Vagina (tissue), 2 donors: ENCODE data around the gene TBXA2R. TPM values are rescaled to one million over a fixed set of nuclear protein-coding genes. Genes with fewer than 3 reads are reported as not detected.
"Not testable (repeated sequence)": the region's sequence is repeated elsewhere in the genome, so short reads cannot be mapped to it uniquely, and the experiment has no call there.

Experiments used
- DNase-seq, 2 donors: peaks; one replicate each; pipeline ENCODE4 v3.0.0-alpha.2; 2017; ENCODE audit errors: extremely low spot score in 2 of 2
- H3K27ac ChIP-seq: fragments of 200-600 bp; sonication (generic); one replicate; pipeline ENCODE4 v1.5.1; 2019
- H3K27me3 ChIP-seq: fragments of 200-600 bp; sonication (generic); one replicate; pipeline ENCODE4 v1.5.1; 2019
- H3K36me3 ChIP-seq, 2 donors: fragments of 200-600 bp; sonication (generic); one replicate each; pipeline ENCODE4 v1.5.1; 2017 to 2019
- H3K4me1 ChIP-seq: fragments of 200-600 bp; sonication (generic); one replicate; pipeline ENCODE4 v1.5.1; 2019
- H3K4me3 ChIP-seq, 2 donors: fragments of 200-600 bp; sonication (generic); 1 replicate in 1 of 2; 2 replicates in 1 of 2; pipeline ENCODE4 v1.5.1; 2016 to 2019
- H3K9me3 ChIP-seq: fragments of 200-600 bp; sonication (generic); one replicate; pipeline ENCODE4 v1.5.1; 2019
- POLR2A ChIP-seq, 2 donors: fragments of 450-650 bp; IDR thresholded peaks; one replicate each; pipeline ENCODE4 v1.6.1; 2017; ENCODE audit warnings: antibody characterized with exemption in 2 of 2, mild to moderate bottlenecking in 2 of 2, moderate library complexity in 2 of 2
- POLR2AphosphoS5 ChIP-seq, 2 donors: sonication (generic); formaldehyde crosslinking; IDR thresholded peaks; one replicate each; pipeline ENCODE4 v1.9.0; 2017; ENCODE audit warnings: antibody characterized with exemption in 2 of 2, mild to moderate bottlenecking in 2 of 2, low read depth in 1 of 2; ENCODE audit not compliant: insufficient read depth in 1 of 2
- intact Hi-C: fragments of 100-400 bp; cut with DNase I; formaldehyde crosslinking; loops from one replicate; pipeline ENCODE4 v1.15.1; 2023
- total RNA-seq: library from RNA; depleted of rRNA; stranded (reverse); fragments of >200 nt; gene quantifications from one replicate; pipeline ENCODE4 v1.2.3, GENCODE V29; 2016
- TF ChIP-seq, protein P1 (sequence below), 3 experiments: fragments of 450-650 bp in 2 of 3; fragments of 200-600 bp in 1 of 3; sonication (generic) in 1 of 3; IDR thresholded peaks; one replicate each; pipeline ENCODE4 v1.5.1; 2017 to 2019; ENCODE audit warnings: antibody characterized with exemption in 3 of 3, mild to moderate bottlenecking in 2 of 3, moderate library complexity in 2 of 3

TBXA2R gene
- total RNA-seq, 1 donor from 2014 or later: 1.7 TPM

GRCh38 chr19:3648037-3648905 is 41.6 kb upstream of the TBXA2R start:
- intact Hi-C loops: no loop called here
- H3K36me3 ChIP-seq: peaks cover 0 to 40% of the 10 kb centered on the region in 2 donors
- DNase-seq: no peak

DNA sequence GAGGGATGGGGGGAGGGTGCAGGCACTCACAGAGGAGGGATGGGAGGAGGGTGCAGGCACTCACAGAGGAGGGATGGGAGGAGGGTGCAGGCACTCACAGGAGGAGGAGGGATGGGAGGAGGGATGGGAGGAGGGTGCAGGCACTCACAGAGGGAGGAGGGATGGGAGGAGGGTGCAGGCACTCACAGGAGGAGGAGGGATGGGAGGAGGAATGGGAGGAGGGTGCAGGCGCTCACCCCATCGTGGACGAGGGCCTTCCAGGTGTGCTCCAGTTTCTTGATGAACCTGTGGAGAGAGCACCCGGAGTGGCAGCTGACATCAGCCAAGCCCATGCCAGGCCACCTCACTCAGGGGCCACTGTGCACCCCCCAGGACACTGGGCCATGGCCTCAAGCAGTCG is 40.4 kb upstream of the TBXA2R start:
- DNase-seq, H3K27me3 ChIP-seq, H3K4me3 ChIP-seq, intact Hi-C loops, H3K9me3 ChIP-seq, H3K27ac ChIP-seq, H3K4me1 ChIP-seq: not testable (repeated sequence)
- peaks cover 0 to 37% of the 10 kb centered on the region in 2 donors for H3K36me3 ChIP-seq

More at GRCh38 chr19:3648037-3648905, 41.6 kb upstream of the TBXA2R start:
- Histone ChIP-seq H3K4me1 (no peaks in the 10 kb centered on the region), H3K4me3 (no peak overlapping the region), H3K27me3 (no peaks in the 10 kb centered on the region), H3K27ac (no peak overlapping the region), H3K9me3 (no peaks in the 10 kb centered on the region)
- TF ChIP-seq, protein P1, sequence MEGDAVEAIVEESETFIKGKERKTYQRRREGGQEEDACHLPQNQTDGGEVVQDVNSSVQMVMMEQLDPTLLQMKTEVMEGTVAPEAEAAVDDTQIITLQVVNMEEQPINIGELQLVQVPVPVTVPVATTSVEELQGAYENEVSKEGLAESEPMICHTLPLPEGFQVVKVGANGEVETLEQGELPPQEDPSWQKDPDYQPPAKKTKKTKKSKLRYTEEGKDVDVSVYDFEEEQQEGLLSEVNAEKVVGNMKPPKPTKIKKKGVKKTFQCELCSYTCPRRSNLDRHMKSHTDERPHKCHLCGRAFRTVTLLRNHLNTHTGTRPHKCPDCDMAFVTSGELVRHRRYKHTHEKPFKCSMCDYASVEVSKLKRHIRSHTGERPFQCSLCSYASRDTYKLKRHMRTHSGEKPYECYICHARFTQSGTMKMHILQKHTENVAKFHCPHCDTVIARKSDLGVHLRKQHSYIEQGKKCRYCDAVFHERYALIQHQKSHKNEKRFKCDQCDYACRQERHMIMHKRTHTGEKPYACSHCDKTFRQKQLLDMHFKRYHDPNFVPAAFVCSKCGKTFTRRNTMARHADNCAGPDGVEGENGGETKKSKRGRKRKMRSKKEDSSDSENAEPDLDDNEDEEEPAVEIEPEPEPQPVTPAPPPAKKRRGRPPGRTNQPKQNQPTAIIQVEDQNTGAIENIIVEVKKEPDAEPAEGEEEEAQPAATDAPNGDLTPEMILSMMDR (IDR thresholded peaks at IDR 0.05): no peak
- TF ChIP-seq POLR2A (IDR thresholded peaks at IDR 0.05) (no peak), POLR2AphosphoS5 (IDR thresholded peaks at IDR 0.05; ENCODE audit: insufficient read depth in 1 of 2, low read depth in 1 of 2) (no peak)

DNA sequence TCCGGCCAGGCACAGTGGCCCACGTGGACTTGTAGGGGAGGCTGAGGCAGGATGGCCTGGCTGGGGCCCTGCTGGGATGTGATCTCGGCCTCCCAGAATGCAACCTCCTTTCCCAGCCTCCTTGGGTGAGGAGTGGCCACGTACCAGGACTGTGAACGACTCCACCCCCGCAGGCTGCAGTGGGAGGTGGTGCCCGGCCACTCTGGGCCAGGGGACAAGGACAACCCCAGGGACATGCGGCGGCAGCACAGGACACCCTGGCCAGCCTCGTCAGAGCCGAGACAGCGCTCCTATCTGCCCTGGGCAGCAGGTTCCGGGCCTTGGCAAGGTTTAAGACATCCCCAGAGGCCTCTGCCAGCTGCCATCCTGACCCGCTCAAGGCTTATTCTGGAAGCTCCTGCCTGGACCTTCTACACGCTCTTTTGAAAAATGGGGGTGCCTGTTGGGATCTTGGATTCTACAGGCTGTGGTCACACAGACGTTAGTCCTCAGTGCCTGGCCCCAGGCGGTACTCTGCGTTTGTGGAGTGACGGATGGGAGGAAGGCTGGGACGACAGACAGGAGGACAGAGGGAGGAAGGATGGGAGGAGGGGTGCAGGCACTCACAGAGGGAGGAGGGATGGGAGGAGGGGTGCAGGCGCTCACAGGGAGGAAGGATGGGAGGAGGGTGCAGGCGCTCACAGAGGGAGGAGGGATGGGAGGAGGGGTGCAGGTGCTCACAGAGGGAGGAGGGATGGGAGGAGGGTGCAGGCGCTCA is 39.8 kb upstream of the TBXA2R start:
- no peak for DNase-seq
- intact Hi-C loops: no loop called here
- H3K9me3 ChIP-seq: no peaks in the 10 kb centered on the region
- H3K4me3 ChIP-seq: no peak overlapping the region
- no peaks in the 10 kb centered on the region for H3K27me3 ChIP-seq
- peaks cover 0 to 35% of the 10 kb centered on the region in 2 donors for H3K36me3 ChIP-seq
- no peaks in the 10 kb centered on the region for H3K4me1 ChIP-seq
- no peak overlapping the region for H3K27ac ChIP-seq
- TF ChIP-seq POLR2AphosphoS5 (IDR thresholded peaks at IDR 0.05; ENCODE audit: insufficient read depth in 1 of 2, low read depth in 1 of 2): no peak
- TF ChIP-seq, protein P1 (IDR thresholded peaks at IDR 0.05): no peak
- TF ChIP-seq POLR2A (IDR thresholded peaks at IDR 0.05): no peak

- no peaks in the 10 kb centered on the region for H3K4me1 ChIP-seq
- peaks cover 0 to 33% of the 10 kb centered on the region in 2 donors for H3K36me3 ChIP-seq
- H3K27ac ChIP-seq: no peak overlapping the region
- H3K4me3 ChIP-seq: no peak overlapping the region
- H3K9me3 ChIP-seq: no peaks in the 10 kb centered on the region
- intact Hi-C loops: no loop called here
- DNase-seq: no peak
- no peaks in the 10 kb centered on the region for H3K27me3 ChIP-seq
- TF ChIP-seq, protein P1 (IDR thresholded peaks at IDR 0.05): no peak
- TF ChIP-seq POLR2A (IDR thresholded peaks at IDR 0.05) (no peak), POLR2AphosphoS5 (IDR thresholded peaks at IDR 0.05; ENCODE audit: insufficient read depth in 1 of 2, low read depth in 1 of 2) (no peak)
These were observed 39.1 kb upstream of the TBXA2R start for GRCh38 chr19:3645726-3646125.

GRCh38 chr19:3645067-3645396 is 38.4 kb upstream of the TBXA2R start:
- Histone ChIP-seq H3K27me3 (no peaks in the 10 kb centered on the region), H3K4me1 (no peaks in the 10 kb centered on the region), H3K27ac (no peak overlapping the region), H3K4me3 (no peak overlapping the region), H3K9me3 (no peaks in the 10 kb centered on the region), H3K36me3 (peaks cover 0 to 36% of the 10 kb centered on the region in 2 donors)
- TF ChIP-seq, protein P1 (IDR thresholded peaks at IDR 0.05): no peak
- TF ChIP-seq POLR2AphosphoS5 (IDR thresholded peaks at IDR 0.05; ENCODE audit: insufficient read depth in 1 of 2, low read depth in 1 of 2) (no peak), POLR2A (IDR thresholded peaks at IDR 0.05) (no peak)
- intact Hi-C loops: no loop called here
- no peak for DNase-seq
